GM20000 (cell line): Measurements from ENCODE around the gene ATP5PO.

Experiments used
- DNase-seq: peaks from one replicate; pipeline ENCODE4 v3.0.0; 2012; ENCODE audit warnings: low spot score
- CTCF ChIP-seq: IDR thresholded peaks from 2 replicates; pipeline ENCODE4 v1.5.1; 2012; ENCODE audit warnings: mild to moderate bottlenecking, control low read depth; ENCODE audit errors: extremely low read depth, missing control alignments

Gene ATP5PO

GRCh38 chr21:33886321-33886720 is 29.3 kb downstream of the ATP5PO start:
- no peak for TF ChIP-seq CTCF
- DNase-seq = no peak

DNA sequence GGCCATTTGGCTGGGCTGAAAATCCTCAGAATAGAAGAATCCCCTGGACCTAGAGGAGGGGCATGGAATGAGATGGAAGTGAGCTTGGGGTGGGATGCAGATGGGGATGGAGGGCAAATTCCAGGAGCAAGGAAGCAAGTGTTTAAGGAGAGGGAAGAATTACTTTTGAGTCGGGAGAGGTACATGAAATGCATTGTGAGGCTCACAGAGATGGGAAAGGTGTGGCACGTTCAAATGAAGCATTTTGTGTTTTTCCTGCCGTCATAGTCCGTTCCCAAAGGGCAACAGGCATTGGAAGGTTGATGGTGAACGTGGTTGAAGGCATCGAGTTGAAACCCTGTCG is 30.5 kb downstream of the ATP5PO start:
- TF ChIP-seq CTCF = no peak
- DNase-seq = no peak

- no peak for DNase-seq
- TF ChIP-seq CTCF = no peak
These were observed 31.0 kb downstream of the ATP5PO start for GRCh38 chr21:33884376-33885171.

GRCh38 chr21:33883118-33883517 is 32.5 kb downstream of the ATP5PO start:
- no peak for TF ChIP-seq CTCF
- no peak for DNase-seq

- TF ChIP-seq CTCF = no peak
- DNase-seq = no peak
These were observed 33.7 kb downstream of the ATP5PO start for GRCh38 chr21:33881689-33882440.

- no peak for TF ChIP-seq CTCF
- DNase-seq = no peak
These were observed 35.0 kb downstream of the ATP5PO start for GRCh38 chr21:33880626-33881025.

DNA sequence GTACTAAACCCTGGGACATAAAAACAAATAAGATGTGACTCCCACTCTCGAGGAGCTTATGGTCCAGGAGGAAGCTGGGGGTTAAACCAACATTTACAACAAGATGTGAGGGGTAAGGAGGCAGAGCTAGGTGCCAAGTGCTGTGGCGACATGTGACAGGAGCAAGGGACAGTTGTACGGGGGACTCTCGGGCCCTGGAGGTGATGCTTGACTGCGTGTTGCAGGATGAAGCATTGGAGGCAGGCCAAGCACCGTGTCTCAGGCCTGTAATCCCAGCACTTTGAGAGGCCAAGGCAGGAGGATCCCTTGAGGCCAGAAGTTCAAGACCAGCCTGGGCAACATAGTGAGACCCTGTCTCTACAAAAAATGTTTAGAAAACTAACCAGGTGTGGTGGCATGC is 36.8 kb downstream of the ATP5PO start:
- no peak for TF ChIP-seq CTCF
- no peak for DNase-seq
